Adipose tissue (tissue), 3 donors: ENCODE results near the gene MAPT. TPM values are rescaled to one million over a fixed set of nuclear protein-coding genes. Genes with fewer than 3 reads are reported as not detected.
"Not testable (repeated sequence)": the region's sequence is repeated elsewhere in the genome, so short reads cannot be mapped to it uniquely, and the experiment has no call there.

ENCODE experiments used
- H3K27ac ChIP-seq: one replicate; pipeline ENCODE4 v1.5.1; 2013; ENCODE audit warnings: low read depth, low read length
- WGBS, 3 donors: extraction: QIAGEN DNeasy Blood & Tissue Kit; methylation state at CpG; one replicate each; pipeline ENCODE4 v1.1.7; 2013; 5-methylcytosine and 5-hydroxymethylcytosine counted together
- polyA plus RNA-seq, 3 donors: library from polyadenylated mRNA; stranded (reverse); fragments of 200-250 nt; gene quantifications; one replicate each; pipeline ENCODE4 v1.2.3, GENCODE V29; 2013
- donor health status: healthy with polysubstance abuse.
- donor health status: Bipolar disorder and iron deficiency.
- donor health status: healthy.

MAPT gene
- polyA plus RNA-seq, 3 donors = 1.5 to 7.8 (median 4.6) TPM

- not testable (repeated sequence) for H3K27ac ChIP-seq
These were observed 42.8 kb downstream of the MAPT start for GRCh38 chr17:45937186-45937585.

GRCh38 chr17:45939395-45939794, 45.0 kb downstream of the MAPT start:
- no peak overlapping the region for H3K27ac ChIP-seq
- 63 to 69% (median 69%) methylated on average over 5 of the region's 5 CpGs for WGBS, 3 donors

GRCh38 chr17:45940293-45940692, 45.9 kb downstream of the MAPT start:
- no peak overlapping the region for H3K27ac ChIP-seq
- 76 to 84% (median 80%) methylated on average over 4 of the region's 4 CpGs for WGBS, 3 donors

GRCh38 chr17:45940826-45941225, 46.5 kb downstream of the MAPT start:
- no peak overlapping the region for H3K27ac ChIP-seq
- WGBS, 3 donors = 42 to 61% (median 49%) methylated on average over 3 of the region's 3 CpGs

- no peak overlapping the region for H3K27ac ChIP-seq
- 25 to 30% (median 28%) methylated on average over 2 of the region's 2 CpGs for WGBS, 3 donors
These were observed 47.0 kb downstream of the MAPT start for GRCh38 chr17:45941395-45941794.

- H3K27ac ChIP-seq = no peak overlapping the region
- 47 to 51% (median 47%) methylated on average over 11 of the region's 11 CpGs for WGBS, 3 donors
These were observed 47.9 kb downstream of the MAPT start for GRCh38 chr17:45942284-45942683.

- H3K27ac ChIP-seq = no peak overlapping the region
- WGBS, 3 donors = 51 to 74% (median 71%) methylated on average over 4 of the region's 4 CpGs
These were observed 52.5 kb downstream of the MAPT start for GRCh38 chr17:45946841-45947256.

- H3K27ac ChIP-seq = no peak overlapping the region
- WGBS, 3 donors = 59 to 69% (median 69%) methylated on average over 2 of the region's 2 CpGs
These were observed 54.1 kb downstream of the MAPT start for GRCh38 chr17:45948498-45948880.

GRCh38 chr17:45948881-45949624, 54.7 kb downstream of the MAPT start:
- H3K27ac ChIP-seq = no peak overlapping the region
- 6 to 7% (median 7%) methylated on average over 34 of the region's 34 CpGs for WGBS, 3 donors

GRCh38 chr17:45949755-45950320, 55.5 kb downstream of the MAPT start:
- 73 to 82% (median 79%) methylated on average over 9 of the region's 9 CpGs for WGBS, 3 donors
- H3K27ac ChIP-seq = no peak overlapping the region

- H3K27ac ChIP-seq = no peak overlapping the region
- WGBS, 3 donors = 79 to 90% (median 81%) methylated on average over 8 of the region's 8 CpGs
These were observed 56.5 kb downstream of the MAPT start for GRCh38 chr17:45950888-45951287.

- no peak overlapping the region for H3K27ac ChIP-seq
- WGBS, 3 donors = 57 to 70% (median 60%) methylated on average over 10 of the region's 10 CpGs
These were observed 57.0 kb downstream of the MAPT start for GRCh38 chr17:45951403-45951802.

GRCh38 chr17:45951941-45952340, 57.6 kb downstream of the MAPT start:
- WGBS, 3 donors = 72 to 84% (median 77%) methylated on average over 6 of the region's 6 CpGs
- H3K27ac ChIP-seq = no peak overlapping the region

GRCh38 chr17:45952814-45953320, 58.5 kb downstream of the MAPT start:
- 87 to 97% (median 95%) methylated on average over 6 of the region's 6 CpGs for WGBS, 3 donors
- no peak overlapping the region for H3K27ac ChIP-seq

- WGBS, 3 donors = 65 to 94% (median 85%) methylated on average over 2 of the region's 2 CpGs
- H3K27ac ChIP-seq = no peak overlapping the region
These were observed 59.2 kb downstream of the MAPT start for GRCh38 chr17:45953561-45953960.

GRCh38 chr17:45954914-45955313, 60.6 kb downstream of the MAPT start:
- no peak overlapping the region for H3K27ac ChIP-seq
- WGBS, 3 donors = 80 to 85% (median 84%) methylated on average over 11 of the region's 11 CpGs

- WGBS, 3 donors = 82 to 87% (median 84%) methylated on average over 10 of the region's 10 CpGs
- H3K27ac ChIP-seq = no peak overlapping the region
These were observed 61.0 kb downstream of the MAPT start for GRCh38 chr17:45955326-45955725.

GRCh38 chr17:45956090-45956489, 61.7 kb downstream of the MAPT start:
- no peak overlapping the region for H3K27ac ChIP-seq
- WGBS, 3 donors = 88 to 91% (median 91%) methylated on average over 3 of the region's 3 CpGs

- not testable (repeated sequence) for H3K27ac ChIP-seq
- 90 to 92% (median 92%) methylated on average over 4 of the region's 4 CpGs for WGBS, 3 donors
These were observed 62.4 kb downstream of the MAPT start for GRCh38 chr17:45956746-45957145.

GRCh38 chr17:45958307-45958706, 64.0 kb downstream of the MAPT start:
- H3K27ac ChIP-seq = no peak overlapping the region
- 93 to 98% (median 94%) methylated on average over 9 of the region's 9 CpGs for WGBS, 3 donors
